HG02798 (cell line): ENCODE results near the gene ADAMTS12.

Experiments used
- ATAC-seq: cut with Tn5 transposase; IDR thresholded peaks from one replicate; pipeline ENCODE4 v1.9.1; 2021; ENCODE audit warnings: mild to moderate bottlenecking; ENCODE audit not compliant: unreplicated experiment, poor library complexity

The ADAMTS12 gene

GRCh38 chr5:33612386-33612785, 279.4 kb downstream of the ADAMTS12 start:
- ATAC-seq: no peak

DNA sequence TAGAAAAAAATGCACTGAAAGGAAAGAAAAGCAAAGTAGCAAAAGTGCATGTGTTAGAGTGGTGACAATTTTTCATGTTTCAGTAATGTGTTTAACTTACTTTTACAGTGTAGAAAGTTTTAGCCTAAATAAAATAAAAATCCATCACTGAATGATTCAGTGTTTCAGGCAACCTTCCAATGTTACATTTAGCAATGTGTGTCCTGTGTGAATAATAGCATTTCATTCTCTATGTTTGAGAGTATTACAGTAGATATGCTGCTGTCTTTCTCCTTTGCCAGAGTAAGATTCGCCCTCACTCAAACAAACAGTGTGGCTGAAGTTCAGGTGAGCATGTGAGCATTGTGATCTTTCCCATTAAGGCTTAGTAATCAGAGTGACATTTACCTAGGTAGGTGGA, 279.9 kb downstream of the ADAMTS12 start:
- no peak for ATAC-seq

DNA sequence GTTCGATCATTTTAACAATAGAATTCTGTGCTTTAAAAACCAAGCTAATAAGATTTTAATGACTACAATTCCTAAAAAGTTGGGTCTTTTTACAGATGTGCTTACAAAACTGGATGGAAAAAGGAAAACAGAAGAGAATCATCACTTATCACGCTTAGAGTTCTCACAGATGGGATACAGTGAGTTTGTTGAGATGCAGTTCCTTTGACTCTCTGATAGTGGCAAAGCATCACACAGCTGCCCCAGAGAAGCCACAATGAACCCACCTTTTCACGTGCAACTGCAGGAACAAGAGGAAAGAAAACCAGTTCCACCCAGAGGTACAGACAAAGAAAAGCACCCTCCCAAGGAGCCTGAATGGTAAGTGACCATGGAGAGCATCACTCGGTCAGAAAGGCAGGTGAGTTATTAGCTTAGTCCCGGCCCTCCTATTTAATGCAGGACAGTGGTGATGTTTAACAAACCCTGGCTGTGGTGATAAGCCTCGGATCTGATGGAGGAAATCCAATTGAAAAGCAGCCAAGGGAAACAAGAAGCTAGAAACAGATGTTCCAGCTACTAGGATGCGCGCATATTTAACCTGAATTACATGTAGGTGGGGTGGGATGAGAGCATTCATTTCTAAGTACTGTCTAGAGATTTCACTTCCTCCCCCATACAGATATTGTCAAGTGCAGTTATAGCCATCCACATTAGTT, 283.3 kb downstream of the ADAMTS12 start:
- ATAC-seq: no peak

GRCh38 chr5:33604503-33604902, 287.3 kb downstream of the ADAMTS12 start:
- no peak for ATAC-seq

DNA sequence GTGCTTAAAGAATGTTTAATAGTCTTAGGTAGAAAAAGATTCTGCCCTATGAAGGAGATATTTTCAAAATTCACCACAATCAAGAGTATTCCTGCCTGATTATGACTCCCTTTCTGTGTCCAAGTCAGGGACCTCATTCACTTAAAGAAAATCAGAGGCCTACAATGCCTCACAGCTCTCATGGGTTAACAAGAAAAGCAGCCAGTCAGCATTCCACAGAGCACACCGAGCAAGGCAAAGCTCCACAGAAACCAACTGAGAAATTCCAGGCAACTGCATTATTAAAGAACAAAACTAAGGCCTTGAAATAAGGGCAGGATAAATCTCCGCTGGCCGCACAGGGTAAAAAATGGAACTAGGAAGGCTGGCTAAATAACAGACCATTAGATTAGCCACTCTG, 289.9 kb downstream of the ADAMTS12 start:
- ATAC-seq: no peak

- ATAC-seq: no peak
Measured at GRCh38 chr5:33595303-33595702, 296.5 kb downstream of the ADAMTS12 start.

DNA sequence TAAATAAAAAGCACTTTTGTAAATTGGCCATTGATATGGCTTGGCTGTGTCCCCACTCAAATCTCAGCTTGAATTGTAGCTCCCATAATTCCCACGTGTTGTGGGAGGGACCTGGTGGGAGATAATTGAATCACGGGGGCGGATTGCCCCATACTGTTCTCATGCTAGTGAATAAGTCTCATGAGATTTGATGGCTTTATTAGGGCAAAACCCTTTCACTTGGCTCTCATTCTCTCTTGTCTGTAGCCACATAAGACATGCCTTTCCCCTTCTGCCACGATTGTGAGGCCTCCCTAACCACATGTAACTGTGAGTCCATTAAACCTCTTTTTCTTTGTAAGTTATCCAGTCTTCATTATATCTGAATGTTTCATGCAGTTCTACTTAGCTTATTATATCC, 297.8 kb downstream of the ADAMTS12 start:
- ATAC-seq: no peak

DNA sequence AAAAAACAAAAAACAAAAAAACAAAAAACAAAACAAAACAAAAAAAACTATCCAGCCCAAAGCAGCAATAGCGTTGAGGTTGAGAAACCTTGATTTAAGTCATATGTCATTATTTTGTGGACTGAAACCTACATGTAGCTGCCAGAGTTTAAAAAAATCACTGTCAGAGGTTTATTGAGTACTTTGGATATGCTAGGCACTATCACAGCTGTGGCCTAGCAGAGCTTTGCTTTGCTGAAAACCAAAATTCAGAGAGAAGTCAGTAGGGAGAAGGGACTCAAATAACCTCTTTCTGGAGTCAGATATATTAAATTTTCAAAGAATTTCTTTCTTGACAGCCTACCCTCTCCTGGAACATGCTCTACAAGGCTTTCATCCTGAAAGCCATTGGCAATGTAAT, 299.5 kb downstream of the ADAMTS12 start:
- no peak for ATAC-seq

DNA sequence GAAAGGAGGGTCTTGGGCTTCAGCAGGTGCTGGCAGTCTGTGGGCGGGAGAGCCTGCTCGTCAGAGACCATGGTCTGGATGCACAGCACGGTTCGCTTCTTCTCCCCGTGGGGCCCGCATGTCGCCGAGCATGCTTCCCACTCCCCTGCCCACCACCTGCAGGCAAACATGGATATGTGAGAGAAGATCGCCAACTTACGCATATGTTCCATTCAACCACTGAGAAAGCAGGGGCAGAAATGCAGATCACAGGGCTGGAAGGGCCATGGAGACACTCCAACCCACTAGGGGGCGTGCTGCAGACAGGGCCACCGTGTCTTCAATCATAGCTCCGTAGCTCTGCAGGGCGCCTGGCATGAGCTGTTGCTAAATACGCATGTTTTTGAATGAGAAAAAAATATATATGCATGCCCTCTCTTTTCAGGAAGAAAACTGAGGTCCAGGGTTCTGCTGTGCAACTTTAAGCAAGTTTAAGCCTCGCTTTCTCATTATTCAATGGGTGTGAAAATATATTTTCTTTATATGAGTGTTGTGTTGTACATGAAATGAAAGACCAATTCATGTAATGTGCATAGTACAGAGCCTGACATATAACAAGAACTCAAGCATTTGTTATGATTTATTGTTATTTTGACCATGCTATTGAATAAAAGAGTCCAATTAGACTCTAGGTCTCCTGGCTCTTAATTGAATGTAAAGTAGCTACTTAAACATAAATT, 303.0 kb downstream of the ADAMTS12 start:
- peak; percentile 90 for ATAC-seq

- no peak for ATAC-seq
Measured at GRCh38 chr5:33583332-33583731, 308.5 kb downstream of the ADAMTS12 start.

DNA sequence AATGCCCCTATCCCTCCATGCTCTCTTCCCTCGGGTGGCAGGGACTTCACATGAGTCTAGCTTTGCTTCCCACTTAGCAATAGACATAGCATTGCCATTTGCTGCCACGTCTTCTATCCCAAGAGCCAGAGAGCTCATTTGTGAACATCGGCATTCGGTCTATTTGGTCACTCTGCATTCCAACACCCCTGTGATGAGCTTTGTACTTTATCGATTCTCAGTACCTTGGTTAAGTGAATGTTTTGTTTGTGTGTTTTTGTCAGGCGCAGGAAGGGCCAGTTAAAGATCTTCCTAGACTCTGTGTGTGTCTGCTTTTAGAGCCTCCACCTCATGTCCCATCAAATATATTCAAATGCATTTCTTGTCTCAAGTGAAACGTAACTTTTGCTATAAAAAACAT, 309.4 kb downstream of the ADAMTS12 start:
- ATAC-seq: no peak

GRCh38 chr5:33579789-33580188, 312.0 kb downstream of the ADAMTS12 start:
- no peak for ATAC-seq

GRCh38 chr5:33579152-33579551, 312.6 kb downstream of the ADAMTS12 start:
- ATAC-seq: no peak

DNA sequence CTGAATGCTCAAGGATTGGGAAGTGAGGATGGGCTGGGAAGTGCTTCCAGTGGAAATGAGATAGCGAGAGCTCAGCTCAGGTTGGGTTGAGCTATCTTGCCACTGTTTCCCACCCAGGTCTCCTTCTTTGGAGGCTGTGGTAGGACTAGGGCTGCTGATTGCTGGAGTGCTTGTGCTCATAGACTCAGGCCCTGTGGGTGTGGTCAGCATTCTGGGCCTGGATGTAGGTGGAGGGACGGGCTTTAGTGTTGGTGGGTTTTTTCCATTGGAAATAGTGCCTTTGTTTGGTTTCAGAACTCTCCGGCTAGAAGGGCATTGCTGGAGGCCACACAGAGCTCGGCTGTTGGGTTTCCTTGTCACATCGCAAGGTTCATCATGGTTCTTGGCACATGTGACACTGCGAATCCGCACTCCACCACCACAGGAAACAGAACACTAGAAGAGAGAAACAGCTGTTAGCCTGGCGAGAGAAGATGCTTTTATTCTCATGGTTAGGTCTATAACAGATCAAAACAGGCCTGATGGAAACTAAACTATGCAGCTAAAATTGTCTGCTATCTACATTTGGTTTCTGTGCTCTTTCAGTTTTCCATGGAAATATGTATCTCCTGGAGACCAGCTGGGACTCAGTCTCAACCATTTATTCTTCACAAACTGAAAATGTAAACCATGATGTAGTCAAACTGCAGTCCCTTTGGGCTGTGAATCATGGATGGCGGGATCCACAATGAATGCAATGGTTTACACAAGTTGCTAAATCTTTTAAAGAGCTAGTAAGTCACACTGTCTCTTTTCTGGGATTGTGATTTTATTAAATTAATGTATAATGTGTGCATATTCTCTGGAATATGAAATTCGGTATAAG, 314.8 kb downstream of the ADAMTS12 start:
- ATAC-seq: no peak

DNA sequence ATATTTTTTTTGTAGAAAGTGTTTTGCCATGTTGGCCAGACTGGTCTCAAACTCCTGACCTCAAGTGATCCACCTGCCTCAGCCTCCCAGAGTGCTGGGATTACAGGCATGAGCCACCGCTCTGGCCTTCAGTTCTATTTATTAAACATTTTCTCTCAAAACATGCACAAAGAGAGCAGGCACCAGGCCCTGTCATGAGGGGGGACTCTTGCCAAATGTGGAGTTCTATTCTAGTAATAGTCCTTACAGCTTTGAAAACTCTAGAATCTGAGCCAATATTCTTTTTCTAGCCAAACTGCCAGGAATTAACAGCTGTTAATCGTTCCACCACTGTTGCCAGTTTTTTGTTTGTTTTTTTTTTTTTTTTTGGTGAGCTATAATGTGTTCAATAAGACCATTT, 326.5 kb downstream of the ADAMTS12 start:
- no peak for ATAC-seq

GRCh38 chr5:33563983-33564908, 327.5 kb downstream of the ADAMTS12 start:
- no peak for ATAC-seq

DNA sequence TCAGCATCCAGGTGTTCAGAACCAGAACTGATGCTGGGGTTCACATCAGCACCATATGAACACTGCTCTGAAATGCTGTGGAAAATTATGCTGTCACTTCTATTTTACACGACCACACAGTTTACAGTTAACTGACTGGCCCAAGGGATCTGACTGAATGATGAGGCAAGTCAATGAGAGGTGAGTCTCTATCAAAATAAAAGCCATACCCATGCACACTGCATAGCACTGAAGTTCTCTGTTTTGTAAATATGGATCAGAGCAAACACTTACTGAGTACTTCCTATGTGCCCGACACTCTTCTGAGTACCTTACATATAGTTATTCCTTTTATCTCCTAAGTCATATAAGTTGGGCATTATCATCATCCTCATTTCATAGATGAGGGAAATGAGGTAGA, 328.3 kb downstream of the ADAMTS12 start:
- no peak for ATAC-seq

GRCh38 chr5:33558489-33558888, 333.3 kb downstream of the ADAMTS12 start:
- ATAC-seq: no peak

DNA sequence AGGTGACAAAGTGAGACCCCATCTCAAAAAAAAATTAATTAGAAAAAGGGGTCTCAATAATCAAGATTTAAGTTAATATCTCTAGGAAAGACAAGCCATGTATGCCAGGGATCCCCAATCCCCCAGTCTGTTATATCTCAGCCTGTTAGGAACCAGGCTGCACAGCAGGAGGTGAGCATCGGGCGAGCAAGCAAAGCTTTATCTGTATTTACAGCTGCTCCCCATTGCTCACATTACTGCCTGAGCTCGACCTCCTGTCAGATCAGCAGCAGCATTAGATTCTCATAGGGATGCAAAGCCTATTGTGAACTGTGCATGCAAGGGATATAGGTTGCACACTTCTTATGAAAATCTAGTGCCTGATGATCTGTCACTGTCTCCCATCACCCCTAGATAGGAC, 334.2 kb downstream of the ADAMTS12 start:
- no peak for ATAC-seq
